GM21576 (cell line): ENCODE results near the gene FOXR2.

Source experiments
- ATAC-seq: cut with Tn5 transposase; IDR thresholded peaks from one replicate; pipeline ENCODE4 v1.9.1; 2021; ENCODE audit warnings: mild to moderate bottlenecking, moderate library complexity; ENCODE audit not compliant: unreplicated experiment

FOXR2 gene

GRCh38 chrX:55623100-55623499 lies at the start of gene FOXR2:
TSS of gene FOXR2 (plus strand) at chrX:55623400. CDS start at chrX:55623712, 312 bp downstream.
- no peak for ATAC-seq

- no peak for ATAC-seq
Observed at GRCh38 chrX:55579115-55579514, 44.1 kb upstream of the FOXR2 start.

- no peak for ATAC-seq
Observed at GRCh38 chrX:55582447-55582846, 40.8 kb upstream of the FOXR2 start.

GRCh38 chrX:55593296-55593695 lies 29.9 kb upstream of the FOXR2 start:
- no peak for ATAC-seq

- ATAC-seq: no peak
Observed at GRCh38 chrX:55593756-55594257, 29.4 kb upstream of the FOXR2 start.

GRCh38 chrX:55598333-55598732 lies 24.9 kb upstream of the FOXR2 start:
- no peak for ATAC-seq

GRCh38 chrX:55619547-55619946 lies 3.7 kb upstream of the FOXR2 start:
- no peak for ATAC-seq

- ATAC-seq: no peak
Observed at GRCh38 chrX:55624403-55624802, 1.2 kb downstream of the FOXR2 start.

GRCh38 chrX:55636109-55636508 lies 12.9 kb downstream of the FOXR2 start:
- ATAC-seq: no peak

GRCh38 chrX:55638933-55639332 lies 15.7 kb downstream of the FOXR2 start:
- ATAC-seq: no peak

GRCh38 chrX:55640854-55641253 lies 17.7 kb downstream of the FOXR2 start:
- ATAC-seq: peak; percentile 59

- ATAC-seq: no peak
Observed at GRCh38 chrX:55648434-55648833, 25.2 kb downstream of the FOXR2 start.

- no peak for ATAC-seq
Observed at GRCh38 chrX:55659931-55660330, 36.7 kb downstream of the FOXR2 start.

- no peak for ATAC-seq
Observed at GRCh38 chrX:55663584-55663983, 40.4 kb downstream of the FOXR2 start.

GRCh38 chrX:55668084-55668483 lies 44.9 kb downstream of the FOXR2 start:
- ATAC-seq: no peak
